Pons (tissue), 1 donor: ENCODE measurements around the gene DAZAP1.

Experiments used
- DNase-seq: peaks from one replicate; pipeline ENCODE4 v3.0.0-alpha.2; 2016; ENCODE audit warnings: low spot score

Gene DAZAP1

DNA sequence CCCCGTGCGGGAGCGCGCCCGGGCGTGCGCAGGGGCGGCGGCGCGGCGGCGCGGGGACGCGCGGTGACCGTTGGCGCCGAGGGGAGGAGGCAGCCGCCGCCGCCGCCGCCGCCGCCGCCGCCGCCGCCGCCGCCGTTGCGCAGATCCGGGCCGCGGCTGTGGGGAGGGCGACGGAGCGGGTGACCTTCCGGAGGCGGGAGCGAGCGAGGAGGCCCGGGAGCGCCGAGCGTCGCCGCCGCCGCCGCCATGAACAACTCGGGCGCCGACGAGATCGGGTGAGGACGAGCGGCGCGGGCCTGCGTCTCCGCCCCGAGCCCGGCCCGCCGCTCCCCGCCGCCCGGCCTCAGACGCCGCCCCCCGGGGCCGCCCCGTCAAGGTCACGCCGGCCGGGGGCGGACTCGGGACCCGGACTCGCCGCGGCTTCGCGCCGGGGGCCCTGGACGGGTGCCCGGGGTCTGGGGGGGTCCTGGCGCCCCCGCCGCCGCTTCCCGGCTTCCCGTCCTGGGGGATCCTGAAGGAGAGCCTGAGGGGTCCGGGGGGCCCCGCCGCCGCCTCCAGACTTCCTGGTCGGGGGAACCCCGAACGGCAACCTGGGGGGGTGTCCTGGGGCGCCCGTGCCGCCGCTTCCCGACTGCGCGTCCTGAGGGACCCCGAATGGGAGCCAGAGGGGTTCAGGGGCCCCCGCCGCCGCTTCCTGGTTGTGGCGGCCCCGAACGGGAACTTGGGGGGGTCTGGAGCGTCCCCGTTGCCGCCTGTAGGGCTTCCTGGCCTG lies at the start of gene DAZAP1:
Gene DAZAP1, plus strand, starts transcription at position 59 of the 772 bp plus-strand sequence. Its CDS starts 188 bp downstream, at position 247.
- no peak for DNase-seq

- no peak for DNase-seq
Measured at GRCh38 chr19:1360126-1360817, 47.1 kb upstream of the DAZAP1 start.

- DNase-seq: peak; percentile 72
Measured at GRCh38 chr19:1360818-1361461, 46.4 kb upstream of the DAZAP1 start.

GRCh38 chr19:1361601-1362386 lies 45.6 kb upstream of the DAZAP1 start:
- DNase-seq: no peak

DNA sequence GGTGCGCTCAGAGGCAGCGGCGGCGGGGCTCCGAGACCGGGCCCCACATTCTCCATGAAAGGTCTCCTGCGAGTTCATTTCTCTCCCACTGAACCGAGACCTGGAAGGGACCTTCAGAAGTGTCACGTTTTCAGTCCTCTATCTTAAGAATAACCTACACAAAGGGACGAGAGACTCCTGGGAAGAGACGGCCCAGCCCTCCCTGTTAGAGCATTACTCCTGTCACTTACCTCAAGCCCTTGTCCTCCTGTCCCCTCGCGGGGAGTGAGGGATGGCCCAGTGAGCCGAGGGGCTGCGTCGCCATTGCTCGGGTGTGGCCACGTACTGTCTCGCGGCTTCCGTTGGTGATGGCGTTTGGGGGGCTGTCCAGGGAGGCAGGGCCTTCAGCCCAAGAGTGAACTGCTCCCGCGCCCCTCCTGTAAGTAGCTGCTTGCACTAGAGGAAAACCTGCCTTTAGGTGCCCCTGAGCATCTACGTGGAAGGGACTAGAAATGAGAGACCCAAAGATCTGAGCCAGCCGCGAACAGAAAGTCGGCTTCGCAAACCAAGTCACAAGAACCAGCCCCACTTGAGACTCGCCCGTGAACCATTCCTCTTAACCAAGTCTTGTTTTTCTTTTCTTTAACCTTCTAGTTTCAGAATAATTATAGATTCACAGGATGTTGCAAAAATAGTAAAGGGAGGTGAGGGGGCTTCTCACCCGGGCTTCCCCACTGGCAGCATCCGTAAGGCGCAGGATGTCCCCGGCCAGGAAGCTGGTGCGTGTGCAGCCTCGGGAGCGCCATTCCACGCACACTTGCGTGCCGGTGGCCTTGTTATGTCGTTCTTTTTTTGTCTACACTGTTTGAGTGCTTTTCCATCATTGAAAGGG lies 44.8 kb upstream of the DAZAP1 start:
- no peak for DNase-seq

GRCh38 chr19:1363599-1363998 lies 43.8 kb upstream of the DAZAP1 start:
- no peak for DNase-seq

- DNase-seq: no peak
Measured at GRCh38 chr19:1364070-1364704, 43.2 kb upstream of the DAZAP1 start.

- DNase-seq: no peak
Measured at GRCh38 chr19:1365319-1366269, 41.8 kb upstream of the DAZAP1 start.

- no peak for DNase-seq
Measured at GRCh38 chr19:1366296-1366695, 41.1 kb upstream of the DAZAP1 start.

DNA sequence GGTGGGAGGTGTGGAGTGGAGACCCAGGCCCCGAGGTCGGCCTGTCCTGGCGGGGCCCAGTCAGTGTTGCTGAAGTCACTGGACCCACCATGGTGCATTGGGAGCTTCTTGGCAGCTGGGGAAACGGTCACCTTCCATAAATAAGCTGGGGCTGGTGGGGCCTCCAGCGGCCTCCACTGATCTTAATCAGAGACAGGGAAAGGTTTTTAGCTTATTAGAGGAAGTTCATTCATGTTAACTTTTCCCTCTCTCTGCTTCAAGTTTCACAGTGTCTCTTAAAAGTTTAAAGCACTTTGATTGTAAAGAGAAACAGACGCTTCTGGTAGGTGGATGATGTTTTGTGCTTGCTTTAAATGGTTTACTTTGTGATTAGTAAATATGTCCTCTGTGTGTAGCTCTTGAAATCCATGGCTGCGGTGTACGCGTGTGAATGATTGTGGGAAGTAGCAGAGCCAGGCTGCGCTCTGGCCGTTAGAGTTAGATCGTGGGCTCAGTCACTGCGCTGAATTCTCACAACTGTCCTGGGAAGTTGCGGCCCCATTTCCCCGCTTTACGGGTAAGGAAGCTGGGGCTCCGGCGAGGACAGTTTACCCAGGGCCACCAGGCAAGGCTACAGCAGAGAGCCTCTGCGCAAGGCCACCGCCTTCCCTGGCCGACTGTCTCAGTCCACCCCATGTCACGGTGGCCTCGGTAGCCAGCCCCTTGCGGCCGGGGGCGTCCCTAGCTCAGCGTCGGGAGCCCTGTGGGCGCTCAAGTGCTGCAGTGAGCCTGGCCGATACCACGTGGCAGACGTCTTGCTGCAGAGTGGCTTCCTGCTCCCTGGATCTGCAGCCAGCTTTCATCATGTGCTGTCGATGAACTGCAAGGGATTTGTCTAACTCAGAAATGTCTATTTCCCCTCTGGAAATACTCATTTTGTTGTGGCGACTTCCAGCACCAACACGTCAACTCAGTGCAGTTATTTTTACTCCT lies 40.2 kb upstream of the DAZAP1 start:
- no peak for DNase-seq

DNA sequence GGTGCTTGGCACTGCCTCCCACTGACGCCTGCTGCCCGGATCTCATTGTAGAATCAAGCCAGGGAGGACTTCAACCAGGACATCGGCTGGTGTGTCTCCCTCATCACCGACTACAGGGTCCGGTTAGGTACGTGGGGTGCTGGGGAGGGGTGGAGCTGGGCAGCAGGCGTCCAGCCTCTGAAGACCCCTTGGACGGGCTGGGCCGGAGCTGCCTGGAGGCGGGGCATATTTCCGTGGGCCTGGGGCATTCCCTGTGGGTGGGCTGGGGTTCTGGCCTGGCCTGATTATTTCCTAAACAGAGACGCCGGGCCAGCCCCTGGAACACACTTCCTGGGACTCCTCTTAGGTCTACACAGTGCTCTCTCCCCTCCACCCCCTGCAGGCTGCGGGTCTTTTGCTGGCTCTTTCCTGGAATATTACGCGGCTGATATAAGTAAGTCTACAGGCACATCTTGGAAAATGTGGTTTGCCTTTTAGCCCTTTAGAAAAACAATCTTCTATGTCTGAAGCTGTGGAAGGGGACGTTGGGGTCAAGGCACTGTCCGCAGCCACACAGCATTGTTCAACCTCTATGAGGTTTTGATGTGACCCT lies 38.1 kb upstream of the DAZAP1 start:
- no peak for DNase-seq

- no peak for DNase-seq
Measured at GRCh38 chr19:1370579-1371361, 36.6 kb upstream of the DAZAP1 start.

DNA sequence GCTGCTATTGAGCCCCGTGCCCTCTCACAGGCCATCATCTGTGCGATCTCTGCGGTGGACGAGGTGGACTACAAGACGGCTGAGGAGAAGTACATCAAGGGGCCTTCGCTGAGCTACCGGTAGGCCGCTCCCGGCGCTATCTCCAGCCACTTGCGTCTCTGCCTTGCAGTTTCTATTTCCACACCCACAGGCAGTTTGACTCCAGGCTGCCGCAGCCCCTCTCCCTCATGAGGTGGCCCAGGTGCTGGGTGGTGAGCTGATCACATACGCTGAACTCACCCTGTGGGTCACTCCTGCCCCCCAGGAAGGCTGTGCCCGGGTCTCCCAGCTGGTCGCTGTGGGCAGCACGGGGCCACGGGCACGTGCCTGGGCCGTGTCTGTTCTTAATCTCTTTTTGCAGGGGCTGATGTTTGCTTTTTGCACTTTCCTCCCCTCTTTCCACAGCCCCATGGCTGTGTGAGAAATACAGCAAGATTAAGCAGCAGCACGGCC lies 34.3 kb upstream of the DAZAP1 start:
- DNase-seq: no peak

- peak; percentile 53 for DNase-seq
Measured at GRCh38 chr19:1373534-1374249, 33.7 kb upstream of the DAZAP1 start.

- no peak for DNase-seq
Measured at GRCh38 chr19:1374250-1374577, 33.2 kb upstream of the DAZAP1 start.

GRCh38 chr19:1376415-1376805 lies 31.0 kb upstream of the DAZAP1 start:
- DNase-seq: no peak
